HepG2 (cell line): Measurements from ENCODE around the gene PKD2L1. TPM values are rescaled to one million over a fixed set of nuclear protein-coding genes. Genes with fewer than 3 reads are reported as not detected.

Experiments used
- ATAC-seq: fragments of 200-7000 bp; cut with Tn5 transposase; 3 replicates; pipeline ENCODE4 v1.9.1; 2020; ENCODE audit warnings: mild to moderate bottlenecking, moderate library complexity
- BruUV-seq: library from RNA; stranded (reverse); fragments of 400-500 nt; replicated peaks from 2 replicates; lab custom pipeline; 2021; lab: Mats Ljungman, UMichigan
- CTCF ChIA-PET: fragments of 300-600 bp; formaldehyde crosslinking; extraction: SDS; loops from one replicate; lab custom pipeline; 2021; ENCODE audit warnings: low total read pairs, inconsistent platforms, low intra/inter-chr PET ratio; lab: Yijun Ruan, JAX
- POLR2A ChIA-PET: fragments of 350-600 bp; sonication (Branson Sonifier 250); formaldehyde crosslinking; loops from one replicate; lab custom pipeline; 2020; ENCODE audit warnings: antibody characterized with exemption, inconsistent platforms; lab: Yijun Ruan, JAX
- DNase-seq: peaks from one replicate; pipeline ENCODE4 v3.0.0-alpha.2; 2015; ENCODE audit warnings: low spot score
- FAIRE-seq: peaks from 3 replicates; lab custom pipeline; 2011; peaks lifted over from hg19 to GRCh38; lab: Jason Lieb, UNC
- H2AFZ ChIP-seq: one replicate; pipeline ENCODE4 v1.6.1; 2011; ENCODE audit warnings: low read length, inconsistent platforms
- H3K27ac ChIP-seq: fragments of 300-600 bp; 3 replicates; pipeline ENCODE4 v1.8.0; 2011; ENCODE audit warnings: mixed run types, mild to moderate bottlenecking, mixed read lengths, low read length, inconsistent platforms; ENCODE audit not compliant: insufficient read depth; ENCODE audit errors: extremely low read length
- H3K27me3 ChIP-seq, 2 experiments: fragments of 200-600 bp in 1 of 2; 2 replicates in 1 of 2; 3 replicates in 1 of 2; pipeline versions ENCODE4 v1.6.0 to v1.8.0; 2011; ENCODE audit warnings: low read length in 2 of 2, mild to moderate bottlenecking in 2 of 2, moderate library complexity in 2 of 2, inconsistent platforms in 1 of 2; ENCODE audit not compliant: insufficient read depth in 2 of 2, control insufficient read depth in 1 of 2
- H3K36me3 ChIP-seq, 2 experiments: fragments of 200-600 bp in 1 of 2; replicated peaks in 1 of 2; 2 replicates in 1 of 2; 3 replicates in 1 of 2; pipeline versions ENCODE4 v1.5.1 to v1.8.0; 2011; ENCODE audit warnings: low read length in 2 of 2, inconsistent platforms in 1 of 2; ENCODE audit not compliant: insufficient read depth in 2 of 2, control insufficient read depth in 1 of 2
- H3K4me1 ChIP-seq: 2 replicates; pipeline ENCODE4 v1.5.1; 2012; ENCODE audit warnings: low read length, inconsistent platforms; ENCODE audit not compliant: insufficient read depth
- H3K4me2 ChIP-seq: 2 replicates; pipeline ENCODE4 v1.6.0; 2011; ENCODE audit warnings: low read depth, low read length, inconsistent platforms
- H3K4me3 ChIP-seq, 3 experiments: fragments of 200-600 bp in 1 of 3; sonication (generic), shearing (Covaris generic) in 1 of 3; replicated peaks in 1 of 3; 2 replicates each; pipeline ENCODE4 v1.5.1; 2011 to 2016; ENCODE audit warnings: low read length in 3 of 3, inconsistent platforms in 2 of 3, low read depth in 2 of 3, mild to moderate bottlenecking in 2 of 3, control low read depth in 1 of 3, mixed read lengths in 1 of 3; ENCODE audit not compliant: insufficient read depth in 1 of 3
- H3K79me2 ChIP-seq: one replicate; pipeline ENCODE4 v1.6.1; 2011; ENCODE audit warnings: low read length, inconsistent platforms; ENCODE audit not compliant: insufficient read depth
- H3K9ac ChIP-seq: 2 replicates; pipeline ENCODE4 v1.6.0; 2011; ENCODE audit warnings: mild to moderate bottlenecking, low read depth, low read length, inconsistent platforms; ENCODE audit not compliant: insufficient read depth
- H3K9me3 ChIP-seq: 2 replicates; pipeline ENCODE4 v1.5.1; 2012; ENCODE audit warnings: mild to moderate bottlenecking, low read length
- H4K20me1 ChIP-seq: 2 replicates; pipeline ENCODE4 v1.6.0; 2011; ENCODE audit warnings: inconsistent platforms, mild to moderate bottlenecking, low read length, moderate library complexity; ENCODE audit not compliant: insufficient read depth
- CBFB ChIP-seq: sonication (generic); formaldehyde crosslinking; IDR thresholded peaks from 2 replicates; pipeline ENCODE4 v1.4.0; 2020; ENCODE audit warnings: missing genetic modification reagents
- KDM3A ChIP-seq: IDR thresholded peaks from 2 replicates; pipeline ENCODE4 v1.6.1; 2018; ENCODE audit warnings: low read depth, missing compliant biosample characterization
- KLF15 ChIP-seq: sonication (generic); formaldehyde crosslinking; IDR thresholded peaks from 2 replicates; pipeline ENCODE4 v1.8.1; 2023; ENCODE audit warnings: borderline replicate concordance, mild to moderate bottlenecking, inconsistent platforms, missing genetic modification reagents, mixed read lengths
- NFKB2 ChIP-seq: sonication (generic); formaldehyde crosslinking; IDR thresholded peaks from 2 replicates; pipeline ENCODE4 v1.4.0; 2020; ENCODE audit warnings: missing genetic modification reagents, borderline replicate concordance
- PAX8 ChIP-seq: sonication (generic); formaldehyde crosslinking; IDR thresholded peaks from 2 replicates; pipeline ENCODE4 v1.8.0; 2022; ENCODE audit warnings: mild to moderate bottlenecking, missing genetic modification reagents, borderline replicate concordance
- SALL1 ChIP-seq: sonication (generic); formaldehyde crosslinking; IDR thresholded peaks from 2 replicates; pipeline ENCODE4 v1.8.0; 2022; ENCODE audit warnings: mild to moderate bottlenecking, missing genetic modification reagents
- ZFP82 ChIP-seq: sonication (generic); formaldehyde crosslinking; IDR thresholded peaks from 2 replicates; pipeline ENCODE4 v1.5.1; 2020; ENCODE audit warnings: mild to moderate bottlenecking, missing genetic modification reagents, borderline replicate concordance
- ZHX1 ChIP-seq: sonication (generic); formaldehyde crosslinking; IDR thresholded peaks from 2 replicates; pipeline ENCODE4 v1.8.1; 2022; ENCODE audit warnings: low read depth, mild to moderate bottlenecking, missing genetic modification reagents
- ZNF24 ChIP-seq: fragments of 450-650 bp; IDR thresholded peaks from 2 replicates; pipeline ENCODE4 v1.6.1; 2017; ENCODE audit warnings: antibody characterized with exemption, mild to moderate bottlenecking
- ZNF430 ChIP-seq: sonication (generic); formaldehyde crosslinking; IDR thresholded peaks from 2 replicates; pipeline ENCODE4 v1.9.0; 2021; ENCODE audit warnings: mild to moderate bottlenecking, missing genetic modification reagents
- ZNF567 ChIP-seq: sonication (generic); formaldehyde crosslinking; IDR thresholded peaks from 2 replicates; pipeline ENCODE4 v1.8.1; 2023; ENCODE audit warnings: mild to moderate bottlenecking, missing genetic modification reagents, borderline replicate concordance
- ZNF788 ChIP-seq: sonication (generic); formaldehyde crosslinking; IDR thresholded peaks from 2 replicates; pipeline ENCODE4 v1.5.0; 2020; ENCODE audit warnings: mild to moderate bottlenecking, missing genetic modification reagents, borderline replicate concordance
- WGBS: methylation state at CpG from one replicate; pipeline ENCODE4 v1.1.6; 2017; ENCODE audit warnings: low lambda C conversion rate; 5-methylcytosine and 5-hydroxymethylcytosine counted together
- in situ Hi-C: cut with HindIII; loops from 2 replicates; pipeline ENCODE4 v1.10.0; 2017; ENCODE audit warnings: low pct_unique_long_range_greater_than_20kb; ENCODE audit not compliant: extremely low pct_ligation_motif_present
- intact Hi-C: fragments of 100-400 bp; cut with micrococcal nuclease; formaldehyde crosslinking; loops from one replicate; pipeline ENCODE4 v1.10.0; 2022; ENCODE audit not compliant: unreplicated experiment
- polyA plus RNA-seq, 8 experiments: library from polyadenylated mRNA; depleted of rRNA in 3 of 8; stranded (reverse) in 7 of 8; unstranded in 1 of 8; fragments of >200 nt; fragmentation: Illumina TruSeq in 4 of 8; extraction: Trizol in 4 of 8; gene quantifications; 2 replicates each; pipeline versions ENCODE4 v1.2.1 to v1.2.3, GENCODE V29; 2011 to 2016; ENCODE audit warnings: low read depth in 4 of 8, missing spikeins in 1 of 8, mixed read lengths in 1 of 8; ENCODE audit not compliant: insufficient read depth in 1 of 8
- total RNA-seq, 5 experiments: library from RNA; depleted of rRNA; stranded (reverse); fragments of >200 nt; fragmentation: Illumina TruSeq; extraction: Trizol; gene quantifications; 2 replicates each; pipeline ENCODE4 v1.2.3, GENCODE V29; 2016; ENCODE audit warnings: low read depth in 1 of 5
- TF ChIP-seq, protein P1 (sequence below): sonication (generic); formaldehyde crosslinking; IDR thresholded peaks from 2 replicates; pipeline ENCODE4 v1.4.0; 2020; ENCODE audit warnings: mild to moderate bottlenecking, missing genetic modification reagents
- TF ChIP-seq, protein P2 (sequence below): IDR thresholded peaks from 2 replicates; pipeline ENCODE4 v1.6.1; 2016; ENCODE audit warnings: control low read depth
- TF ChIP-seq, protein P3 (sequence below): sonication (generic); formaldehyde crosslinking; conservative IDR thresholded peaks from 2 replicates; pipeline ENCODE4 v1.8.0; 2022; ENCODE audit warnings: low read depth, missing genetic modification reagents

PKD2L1 gene
- total and polyA plus RNA-seq, 2 of the 13 experiments (the other 11 are each of a cell fraction or from before 2014, with no cell fraction given): 0.07 to 0.15 TPM

DNA sequence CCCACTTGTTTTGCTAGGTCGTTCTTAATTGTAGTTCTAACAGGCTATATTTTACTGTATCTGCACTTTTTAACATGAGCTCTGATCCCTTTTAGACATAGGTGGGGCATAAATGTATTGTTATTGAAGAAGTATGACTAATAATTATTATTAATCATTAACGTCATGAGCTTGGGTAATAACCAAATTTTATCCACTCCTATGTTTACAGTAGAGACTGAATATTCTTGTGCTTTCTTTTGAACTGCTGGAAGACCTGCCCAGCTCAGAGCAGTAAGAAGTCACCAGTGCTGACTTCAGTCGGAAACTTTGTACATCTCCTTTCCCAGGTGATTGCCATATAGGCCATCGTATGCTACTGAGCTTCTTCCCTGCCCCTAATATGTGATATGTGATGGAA lies 18.7 kb downstream of the PKD2L1 start (continued):
- TF ChIP-seq PAX8 (CRISPR knock-in tag): no peak
- TF ChIP-seq, protein P1, sequence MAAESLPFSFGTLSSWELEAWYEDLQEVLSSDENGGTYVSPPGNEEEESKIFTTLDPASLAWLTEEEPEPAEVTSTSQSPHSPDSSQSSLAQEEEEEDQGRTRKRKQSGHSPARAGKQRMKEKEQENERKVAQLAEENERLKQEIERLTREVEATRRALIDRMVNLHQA (CRISPR knock-in tag): no peak
- TF ChIP-seq ZNF788: no peak
- TF ChIP-seq SALL1 (CRISPR knock-in tag): no peak
- no peak for TF ChIP-seq ZFP82 (CRISPR knock-in tag)
- TF ChIP-seq ZNF567: no peak
- no peak for TF ChIP-seq ZHX1 (CRISPR knock-in tag)
- TF ChIP-seq, protein P2, sequence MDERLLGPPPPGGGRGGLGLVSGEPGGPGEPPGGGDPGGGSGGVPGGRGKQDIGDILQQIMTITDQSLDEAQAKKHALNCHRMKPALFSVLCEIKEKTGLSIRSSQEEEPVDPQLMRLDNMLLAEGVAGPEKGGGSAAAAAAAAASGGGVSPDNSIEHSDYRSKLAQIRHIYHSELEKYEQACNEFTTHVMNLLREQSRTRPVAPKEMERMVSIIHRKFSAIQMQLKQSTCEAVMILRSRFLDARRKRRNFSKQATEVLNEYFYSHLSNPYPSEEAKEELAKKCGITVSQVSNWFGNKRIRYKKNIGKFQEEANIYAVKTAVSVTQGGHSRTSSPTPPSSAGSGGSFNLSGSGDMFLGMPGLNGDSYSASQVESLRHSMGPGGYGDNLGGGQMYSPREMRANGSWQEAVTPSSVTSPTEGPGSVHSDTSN: no peak
- TF ChIP-seq ZNF24: no peak

DNA sequence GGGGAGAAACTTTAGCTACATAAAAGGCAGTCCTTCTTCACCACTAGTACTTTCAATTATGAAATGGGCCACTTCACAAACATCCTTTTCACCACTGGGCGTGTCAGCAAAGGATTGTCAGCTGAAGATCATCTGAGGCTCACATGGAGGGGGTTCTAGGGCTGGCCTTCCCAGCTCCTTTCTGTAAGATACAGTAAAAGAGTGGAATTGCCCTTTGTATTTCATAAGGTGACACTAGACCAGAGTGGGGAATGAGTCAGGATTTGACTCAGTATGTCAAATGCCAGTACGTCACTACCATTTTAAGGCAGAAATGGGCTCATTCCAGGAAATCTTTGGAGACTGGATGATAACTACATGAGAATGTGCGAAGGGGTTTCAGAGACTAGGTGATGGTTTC lies 22.3 kb downstream of the PKD2L1 start:
- Histone ChIP-seq H3K36me3 (no peaks in the 10 kb centered on the region), H4K20me1 (no peaks in the 10 kb centered on the region), H3K4me2 (no peak overlapping the region), H3K27me3 (0 out of 5 replicates have a peak, but pooled peaks cover 0 to 6% of the 10 kb centered on the region in 2 experiments), H3K27ac (no peak overlapping the region), H3K4me3 (no peak overlapping the region), H3K79me2 (no peaks in the 10 kb centered on the region), H2AFZ (no peak overlapping the region), H3K9ac (no peak overlapping the region), H3K4me1 (peaks cover 16% of the 10 kb centered on the region), H3K9me3 (no peaks in the 10 kb centered on the region)
- BruUV-seq: no TSS peak
- TF ChIP-seq KLF15 (CRISPR knock-in tag) (no peak), NFKB2 (CRISPR knock-in tag) (no peak), ZNF430 (CRISPR knock-in tag) (no peak), CBFB (CRISPR knock-in tag) (no peak), KDM3A (no peak)
- TF ChIP-seq, protein P3, sequence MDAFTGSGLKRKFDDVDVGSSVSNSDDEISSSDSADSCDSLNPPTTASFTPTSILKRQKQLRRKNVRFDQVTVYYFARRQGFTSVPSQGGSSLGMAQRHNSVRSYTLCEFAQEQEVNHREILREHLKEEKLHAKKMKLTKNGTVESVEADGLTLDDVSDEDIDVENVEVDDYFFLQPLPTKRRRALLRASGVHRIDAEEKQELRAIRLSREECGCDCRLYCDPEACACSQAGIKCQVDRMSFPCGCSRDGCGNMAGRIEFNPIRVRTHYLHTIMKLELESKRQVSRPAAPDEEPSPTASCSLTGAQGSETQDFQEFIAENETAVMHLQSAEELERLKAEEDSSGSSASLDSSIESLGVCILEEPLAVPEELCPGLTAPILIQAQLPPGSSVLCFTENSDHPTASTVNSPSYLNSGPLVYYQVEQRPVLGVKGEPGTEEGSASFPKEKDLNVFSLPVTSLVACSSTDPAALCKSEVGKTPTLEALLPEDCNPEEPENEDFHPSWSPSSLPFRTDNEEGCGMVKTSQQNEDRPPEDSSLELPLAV: no peak
- DNase-seq: no peak
- intact Hi-C loops: no loop called here
- in situ Hi-C loops: no loop called here
- ChIA-PET POLR2A (no interaction called here), CTCF (no interaction called here)
- ATAC-seq: no peak
- FAIRE-seq: no peak
- WGBS: 41% methylated on average over 3 of the region's 3 CpGs
